ENCODE results near the gene WTAP.
"Not testable (repeated sequence)": the region's sequence is repeated elsewhere in the genome, so short reads cannot be mapped to it uniquely, and the experiment has no call there.

The WTAP gene

DNA sequence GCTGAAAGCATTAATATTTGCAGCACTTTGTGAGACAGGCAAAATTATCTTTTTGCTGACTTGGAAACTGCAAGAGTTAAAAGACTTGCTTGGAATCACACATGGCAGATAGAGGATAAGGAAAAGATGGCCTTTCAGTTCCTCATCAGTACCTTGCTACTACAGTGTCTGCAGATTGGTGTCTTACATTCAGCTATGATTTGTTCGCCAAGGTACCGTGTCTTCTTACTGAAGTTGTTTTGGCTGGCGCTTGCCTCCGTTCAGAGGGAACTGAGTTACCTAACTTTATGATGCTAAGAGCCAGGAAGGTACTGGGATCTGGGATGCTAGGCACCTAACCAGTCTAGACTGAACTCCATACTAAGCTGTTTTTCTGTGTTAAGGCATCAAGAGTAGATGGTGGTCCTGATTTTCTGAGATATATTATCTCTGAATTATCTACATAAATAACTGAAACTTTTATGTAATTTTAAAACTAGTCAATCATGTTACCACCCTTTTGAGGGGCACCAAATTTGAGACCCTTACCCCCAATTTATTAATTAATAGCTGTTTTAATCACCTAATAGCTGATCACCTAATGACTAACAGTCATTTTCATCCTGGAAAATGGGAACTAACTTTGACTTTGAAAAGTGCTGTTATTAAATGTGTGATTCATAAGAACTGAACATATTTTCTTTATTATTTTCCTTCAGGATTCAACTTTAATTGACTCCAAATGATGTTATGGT, 2.5 kb downstream of the WTAP start:
- peak overlapping the region; percentile 84 for H3K4me3 ChIP-seq (ENCODE audit: low read length)
- peak; percentile 24 for DNase-seq (ENCODE audit: low read depth)
- TF ChIP-seq, protein P1, sequence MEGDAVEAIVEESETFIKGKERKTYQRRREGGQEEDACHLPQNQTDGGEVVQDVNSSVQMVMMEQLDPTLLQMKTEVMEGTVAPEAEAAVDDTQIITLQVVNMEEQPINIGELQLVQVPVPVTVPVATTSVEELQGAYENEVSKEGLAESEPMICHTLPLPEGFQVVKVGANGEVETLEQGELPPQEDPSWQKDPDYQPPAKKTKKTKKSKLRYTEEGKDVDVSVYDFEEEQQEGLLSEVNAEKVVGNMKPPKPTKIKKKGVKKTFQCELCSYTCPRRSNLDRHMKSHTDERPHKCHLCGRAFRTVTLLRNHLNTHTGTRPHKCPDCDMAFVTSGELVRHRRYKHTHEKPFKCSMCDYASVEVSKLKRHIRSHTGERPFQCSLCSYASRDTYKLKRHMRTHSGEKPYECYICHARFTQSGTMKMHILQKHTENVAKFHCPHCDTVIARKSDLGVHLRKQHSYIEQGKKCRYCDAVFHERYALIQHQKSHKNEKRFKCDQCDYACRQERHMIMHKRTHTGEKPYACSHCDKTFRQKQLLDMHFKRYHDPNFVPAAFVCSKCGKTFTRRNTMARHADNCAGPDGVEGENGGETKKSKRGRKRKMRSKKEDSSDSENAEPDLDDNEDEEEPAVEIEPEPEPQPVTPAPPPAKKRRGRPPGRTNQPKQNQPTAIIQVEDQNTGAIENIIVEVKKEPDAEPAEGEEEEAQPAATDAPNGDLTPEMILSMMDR (IDR thresholded peaks at IDR 0.05; ENCODE audit: insufficient read depth, low read depth, low read length, missing control alignments), result no peak

DNA sequence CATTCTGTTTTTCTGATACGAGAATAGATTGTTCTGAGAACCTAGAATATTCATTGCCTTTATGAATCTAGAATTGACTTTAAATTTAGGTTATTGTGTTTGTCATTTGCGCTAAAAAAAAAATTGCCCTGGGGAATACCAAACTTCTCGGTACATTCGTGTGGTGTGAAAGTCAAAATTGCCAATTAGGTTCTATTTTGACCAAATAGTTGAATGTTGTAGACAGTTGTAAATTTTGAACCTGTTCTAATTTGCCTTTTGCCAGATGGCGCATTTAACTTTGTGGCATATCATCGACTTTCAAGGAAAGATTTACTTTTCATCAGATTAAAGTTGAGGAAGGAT, 3.0 kb downstream of the WTAP start:
- H3K4me3 ChIP-seq (ENCODE audit: low read length), result no peak overlapping the region
- TF ChIP-seq, protein P1 (IDR thresholded peaks at IDR 0.05; ENCODE audit: insufficient read depth, low read depth, low read length, missing control alignments), result no peak

DNA sequence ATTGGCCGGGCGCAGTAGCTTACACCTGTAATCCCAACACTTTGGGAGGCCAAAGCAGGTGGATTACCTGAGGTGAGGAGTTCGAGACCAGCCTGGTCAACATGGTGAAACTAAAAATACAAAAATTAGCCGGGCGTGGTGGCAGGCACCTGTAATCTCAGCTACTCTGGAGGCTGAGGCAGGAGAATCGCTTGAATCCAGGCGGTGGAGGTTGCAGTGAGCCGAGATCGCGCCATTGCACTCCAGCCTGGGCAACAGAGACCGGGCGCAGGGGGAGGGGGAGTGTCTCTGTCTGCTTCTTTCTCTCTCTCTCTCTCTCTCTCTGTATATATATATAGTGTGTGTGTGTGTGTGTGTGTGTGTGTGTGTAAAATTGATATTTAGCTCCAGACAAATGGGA, 5.2 kb downstream of the WTAP start:
- not testable (repeated sequence) for H3K4me3 ChIP-seq (ENCODE audit: low read length); DNase-seq (ENCODE audit: low read depth)

More for the DNA sequence above, 3.0 kb downstream of the WTAP start:
- DNase-seq (ENCODE audit: low read depth), result no peak

DNA sequence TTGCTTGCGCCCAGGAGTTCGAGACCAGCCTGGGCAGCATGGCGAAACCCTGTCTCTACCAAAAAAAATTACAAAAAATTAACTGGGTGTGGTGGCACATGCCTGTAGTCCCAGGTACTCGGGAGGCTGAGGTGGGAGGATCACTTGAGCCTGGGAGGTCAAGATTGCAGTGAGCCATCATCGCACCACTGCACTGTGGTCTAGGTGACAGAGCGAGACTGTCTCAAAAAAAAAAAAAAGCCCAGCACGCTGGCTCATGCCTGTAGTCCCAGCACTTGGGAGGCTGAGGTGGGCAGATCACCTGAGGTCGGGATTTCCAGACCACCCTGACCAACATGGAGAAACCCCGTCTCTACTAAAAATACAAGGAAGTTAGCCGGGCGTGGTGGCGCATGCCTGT, 6.1 kb downstream of the WTAP start:
- not testable (repeated sequence) for H3K4me3 ChIP-seq (ENCODE audit: low read length); DNase-seq (ENCODE audit: low read depth)

DNA sequence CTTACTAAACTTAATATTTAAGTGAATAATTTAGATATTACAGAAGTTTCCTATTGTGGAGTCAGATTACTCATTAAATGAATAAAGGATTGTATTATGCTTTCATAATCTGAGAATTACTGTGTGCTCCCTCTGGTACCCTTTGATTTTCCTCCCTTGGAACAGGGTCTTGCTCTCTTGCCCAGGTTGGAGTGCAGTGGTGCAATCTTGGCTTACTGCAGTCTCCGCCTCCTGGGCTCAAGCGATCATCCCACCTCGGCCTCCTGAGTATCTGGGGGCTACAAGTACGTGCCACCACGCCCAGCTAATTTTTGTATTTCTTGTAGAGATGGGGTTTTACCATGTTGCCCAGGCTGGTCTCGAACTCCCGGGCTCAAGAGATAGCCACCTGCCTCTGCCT, 9.6 kb downstream of the WTAP start:
- no peak overlapping the region for H3K4me3 ChIP-seq (ENCODE audit: low read length)
- TF ChIP-seq, protein P1 (IDR thresholded peaks at IDR 0.05; ENCODE audit: insufficient read depth, low read depth, low read length, missing control alignments), result no peak
- no peak for DNase-seq (ENCODE audit: low read depth)

DNA sequence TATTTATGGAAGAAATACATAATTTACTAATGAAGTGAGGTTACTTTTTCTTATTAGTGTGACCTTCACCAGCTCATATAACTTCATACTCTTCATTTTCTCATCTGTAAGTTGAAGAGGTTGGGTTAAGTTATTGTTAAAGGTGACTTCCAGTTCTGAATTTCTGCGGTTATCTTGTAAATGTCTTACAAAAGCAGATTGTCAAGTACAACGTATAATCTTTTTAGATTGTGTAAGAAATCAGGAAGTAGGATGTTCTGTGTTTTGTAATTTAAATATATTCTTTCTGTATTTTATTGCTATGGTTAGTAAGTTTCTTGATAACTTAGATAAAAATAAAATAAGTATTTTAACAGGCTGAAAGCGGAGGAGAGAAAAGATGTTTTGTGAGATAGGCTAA, 12.0 kb downstream of the WTAP start:
- no peak for DNase-seq (ENCODE audit: low read depth)
- H3K4me3 ChIP-seq (ENCODE audit: low read length), result no peak overlapping the region
- TF ChIP-seq, protein P1 (IDR thresholded peaks at IDR 0.05; ENCODE audit: insufficient read depth, low read depth, low read length, missing control alignments), result no peak

DNA sequence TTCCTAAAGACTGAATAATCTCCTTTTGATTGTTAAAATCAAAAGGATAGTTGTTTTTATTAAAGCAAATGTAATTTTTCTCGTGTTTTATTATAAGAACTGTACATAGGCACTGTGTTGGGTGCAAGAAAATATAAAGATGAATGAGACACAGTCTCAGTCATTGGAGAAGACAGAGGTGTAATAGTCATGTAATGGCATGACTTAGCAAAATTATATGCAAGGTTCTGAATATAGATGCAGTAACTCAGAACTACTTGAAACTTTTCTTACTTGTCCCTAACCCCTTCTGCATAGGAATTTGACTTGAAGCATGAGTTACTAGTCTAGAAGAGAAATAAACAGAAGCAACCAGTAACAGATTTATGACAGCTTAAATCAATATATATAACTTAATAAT, 14.9 kb downstream of the WTAP start:
- no peak overlapping the region for H3K4me3 ChIP-seq (ENCODE audit: low read length)
- TF ChIP-seq, protein P1 (IDR thresholded peaks at IDR 0.05; ENCODE audit: insufficient read depth, low read depth, low read length, missing control alignments), result no peak
- DNase-seq (ENCODE audit: low read depth), result no peak

DNA sequence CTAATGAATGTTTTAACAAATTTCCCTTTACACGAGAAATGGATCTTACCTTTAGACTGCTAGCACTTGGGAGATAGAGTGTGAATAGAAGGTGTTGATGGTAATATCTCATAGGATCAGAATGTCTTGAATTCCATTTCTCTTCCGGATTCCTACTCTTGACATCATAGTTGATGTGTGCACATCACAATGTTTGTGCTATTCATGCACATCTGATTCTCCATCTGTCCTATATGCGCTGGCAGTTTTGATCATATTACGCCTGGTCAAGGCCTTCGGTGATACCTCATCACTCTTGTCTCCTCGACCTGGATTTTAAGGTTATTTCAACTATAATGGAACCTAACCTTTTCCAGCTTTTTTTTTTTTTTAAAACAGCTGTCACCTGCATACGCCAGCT, 17.8 kb downstream of the WTAP start:
- no peak for DNase-seq (ENCODE audit: low read depth)
- H3K4me3 ChIP-seq (ENCODE audit: low read length), result no peak overlapping the region
- TF ChIP-seq, protein P1 (IDR thresholded peaks at IDR 0.05; ENCODE audit: insufficient read depth, low read depth, low read length, missing control alignments), result no peak

Measured in epithelial cell of esophagus (primary cell).